Activated naive CD8-positive, alpha-beta T cell treated with anti-CD3 and anti-CD28 coated beads, Interleukin-2, amount 10 ng/mL, durations not matched to agents 7 days and 5 days (primary cell): Measurements from ENCODE around the gene PSMG3. TPM values are rescaled to one million over a fixed set of nuclear protein-coding genes. Genes with fewer than 3 reads are reported as not detected.

Experiments used
- total RNA-seq, 2 experiments: library from RNA; stranded (reverse); gene quantifications; one replicate each; pipeline ENCODE4 v1.2.3, GENCODE V29; 2021

The PSMG3 gene
- total RNA-seq, 2 experiments from 2014 or later = 26.8 to 33.0 TPM

Other genes starting within 250 kb of the PSMG3 start
- gene MICALL2, start 110.6 kb downstream of the PSMG3 start, total RNA-seq = 1 to 10 TPM; 2.8 to 3.9 TPM
- 100 to 1,000 TPM; 110 to 115 TPM for gene INTS1, start 65.6 kb downstream of the PSMG3 start, total RNA-seq
- 10 to 100 TPM; 33.0 to 34.5 TPM for gene MAFK, start 39.3 kb downstream of the PSMG3 start, total RNA-seq
- gene TMEM184A, start 13.8 kb downstream of the PSMG3 start, total RNA-seq = not detected
- gene ELFN1, start 100.2 kb upstream of the PSMG3 start, total RNA-seq = not detected